Breast epithelium (tissue), 4 donors: ENCODE measurements around the gene ATP4B. TPM values are rescaled to one million over a fixed set of nuclear protein-coding genes. Genes with fewer than 3 reads are reported as not detected.

Source experiments
- DNase-seq, 2 donors: peaks; one replicate each; pipeline ENCODE4 v3.0.0-alpha.2; 2019; ENCODE audit warnings: low spot score in 2 of 2
- H3K27ac ChIP-seq, 2 donors: fragments of 200-600 bp; sonication (generic) in 1 of 2; one replicate each; pipeline ENCODE4 v1.5.1; 2016 to 2019; ENCODE audit warnings: mild to moderate bottlenecking in 1 of 2
- H3K27me3 ChIP-seq, 2 donors: fragments of 200-600 bp; sonication (generic) in 1 of 2; one replicate each; pipeline versions ENCODE4 v1.5.1 to v1.6.0; 2017 to 2019; ENCODE audit warnings: control low read depth in 1 of 2, mild to moderate bottlenecking in 1 of 2
- H3K36me3 ChIP-seq: fragments of 200-600 bp; one replicate; pipeline ENCODE4 v1.5.1; 2019
- H3K4me1 ChIP-seq, 2 donors: fragments of 200-600 bp; sonication (generic); one replicate each; pipeline ENCODE4 v1.5.1; 2016 to 2019; ENCODE audit warnings: control low read depth in 1 of 2
- H3K4me3 ChIP-seq, 3 donors: fragments of 200-600 bp; sonication (generic); 1 replicate in 2 of 3; 2 replicates in 1 of 3; pipeline ENCODE4 v1.5.1; 2016 to 2019; ENCODE audit warnings: mild to moderate bottlenecking in 3 of 3, moderate library complexity in 2 of 3
- H3K9me3 ChIP-seq, 2 donors: fragments of 200-600 bp; sonication (generic) in 1 of 2; one replicate each; pipeline ENCODE4 v1.5.1; 2016 to 2019; ENCODE audit warnings: control low read depth in 1 of 2
- CTCF ChIP-seq, 3 donors: fragments of 450-650 bp; IDR thresholded peaks; one replicate each; pipeline ENCODE4 v1.5.1; 2016 to 2017; ENCODE audit warnings: antibody characterized with exemption in 3 of 3, mild to moderate bottlenecking in 3 of 3, moderate library complexity in 3 of 3
- POLR2A ChIP-seq: fragments of 450-650 bp; IDR thresholded peaks from one replicate; pipeline ENCODE4 v1.6.1; 2016; ENCODE audit warnings: antibody characterized with exemption, mild to moderate bottlenecking, moderate library complexity
- POLR2AphosphoS5 ChIP-seq, 3 donors: sonication (generic); formaldehyde crosslinking; IDR thresholded peaks; one replicate each; pipeline ENCODE4 v1.6.1; 2017; ENCODE audit warnings: antibody characterized with exemption in 3 of 3
- intact Hi-C: fragments of 100-400 bp; cut with DNase I; formaldehyde crosslinking; loops from one replicate; pipeline ENCODE4 v1.15.1; 2023; ENCODE audit warnings: low total_unique reads
- total RNA-seq, 3 donors: library from RNA; depleted of rRNA; stranded (reverse); fragments of >200 nt; gene quantifications; one replicate each; pipeline ENCODE4 v1.1.0, GENCODE V29; 2016

Gene ATP4B
- total RNA-seq, 3 donors from 2014 or later = not detected

- no peak overlapping the region for H3K4me3 ChIP-seq
- no peaks in the 10 kb centered on the region for H3K9me3 ChIP-seq
- no peak overlapping the region for H3K27ac ChIP-seq
- no peaks in the 10 kb centered on the region for H3K27me3 ChIP-seq
- no peaks in the 10 kb centered on the region for H3K4me1 ChIP-seq
- DNase-seq = no peak
- no peaks in the 10 kb centered on the region for H3K36me3 ChIP-seq
- TF ChIP-seq POLR2AphosphoS5 (IDR thresholded peaks at IDR 0.05) = no peak
- no peak for TF ChIP-seq POLR2A
- no peak for TF ChIP-seq CTCF (IDR thresholded peaks at IDR 0.05)
- intact Hi-C loops = no loop called here
Measured at GRCh38 chr13:113605461-113605860, 52.5 kb downstream of the ATP4B start.

GRCh38 chr13:113604186-113604585, 53.8 kb downstream of the ATP4B start:
- H3K4me1 ChIP-seq = no peaks in the 10 kb centered on the region
- no peaks in the 10 kb centered on the region for H3K36me3 ChIP-seq
- intact Hi-C loops = no loop called here
- no peaks in the 10 kb centered on the region for H3K9me3 ChIP-seq
- TF ChIP-seq POLR2A = no peak
- no peak for TF ChIP-seq CTCF (IDR thresholded peaks at IDR 0.05)
- TF ChIP-seq POLR2AphosphoS5 (IDR thresholded peaks at IDR 0.05) = no peak
- H3K27ac ChIP-seq = no peak overlapping the region
- no peak overlapping the region for H3K4me3 ChIP-seq
- no peaks in the 10 kb centered on the region for H3K27me3 ChIP-seq
- no peak for DNase-seq

- intact Hi-C loops = no loop called here
- H3K27ac ChIP-seq = no peak overlapping the region
- no peaks in the 10 kb centered on the region for H3K36me3 ChIP-seq
- H3K4me1 ChIP-seq = no peaks in the 10 kb centered on the region
- H3K4me3 ChIP-seq = no peak overlapping the region
- no peak for DNase-seq
- no peaks in the 10 kb centered on the region for H3K27me3 ChIP-seq
- TF ChIP-seq POLR2A (no peak), POLR2AphosphoS5 (IDR thresholded peaks at IDR 0.05) (no peak), CTCF (IDR thresholded peaks at IDR 0.05) (no peak)
- no peaks in the 10 kb centered on the region for H3K9me3 ChIP-seq
Measured at GRCh38 chr13:113603116-113603710, 54.8 kb downstream of the ATP4B start.

GRCh38 chr13:113602291-113602988, 55.6 kb downstream of the ATP4B start:
- no peak for TF ChIP-seq POLR2A
- TF ChIP-seq CTCF (IDR thresholded peaks at IDR 0.05) = no peak
- no peak for TF ChIP-seq POLR2AphosphoS5 (IDR thresholded peaks at IDR 0.05)
- no peak overlapping the region for H3K27ac ChIP-seq
- DNase-seq = no peak
- H3K36me3 ChIP-seq = no peaks in the 10 kb centered on the region
- H3K9me3 ChIP-seq = no peaks in the 10 kb centered on the region
- no peaks in the 10 kb centered on the region for H3K27me3 ChIP-seq
- H3K4me3 ChIP-seq = no peak overlapping the region
- intact Hi-C loops = no loop called here
- H3K4me1 ChIP-seq = no peaks in the 10 kb centered on the region
